Vagina (tissue), 2 donors: ENCODE results near the gene TRIM59.

Source experiments
- CTCF ChIP-seq, 3 experiments: fragments of 450-650 bp in 2 of 3; fragments of 200-600 bp in 1 of 3; sonication (generic) in 1 of 3; IDR thresholded peaks; one replicate each; pipeline ENCODE4 v1.5.1; 2017 to 2019; ENCODE audit warnings: antibody characterized with exemption in 3 of 3, mild to moderate bottlenecking in 2 of 3, moderate library complexity in 2 of 3
- POLR2AphosphoS5 ChIP-seq, 2 donors: sonication (generic); formaldehyde crosslinking; IDR thresholded peaks; one replicate each; pipeline ENCODE4 v1.9.0; 2017; ENCODE audit warnings: antibody characterized with exemption in 2 of 2, mild to moderate bottlenecking in 2 of 2, low read depth in 1 of 2; ENCODE audit not compliant: insufficient read depth in 1 of 2

DNA sequence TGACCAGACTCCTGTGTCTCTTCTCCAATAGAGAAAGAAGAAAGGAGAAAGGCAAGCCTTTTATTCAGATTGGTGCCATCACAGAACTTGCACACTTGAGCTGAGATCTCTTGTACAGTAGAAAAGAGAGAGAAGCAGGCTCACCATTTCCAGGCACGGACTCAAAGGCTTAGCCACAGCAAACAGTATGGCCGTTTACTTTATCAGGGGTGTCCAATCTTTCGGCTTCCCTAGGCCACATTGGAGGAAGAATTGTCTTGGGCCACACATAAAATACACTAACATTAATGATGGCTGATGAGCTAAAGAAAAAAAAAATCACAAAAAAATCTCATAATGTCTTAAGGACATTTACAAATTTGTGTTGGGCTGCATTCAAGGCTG lies 55.6 kb downstream of the TRIM59 start:
- TF ChIP-seq CTCF (IDR thresholded peaks at IDR 0.05) (no peak), POLR2AphosphoS5 (IDR thresholded peaks at IDR 0.05; ENCODE audit: insufficient read depth in 1 of 2, low read depth in 1 of 2) (no peak)
